Spleen (tissue), 11 donors: ENCODE measurements around the gene MYLK4. TPM values are rescaled to one million over a fixed set of nuclear protein-coding genes. Genes with fewer than 3 reads are reported as not detected.

ENCODE experiments used
- DNase-seq: peaks from one replicate; pipeline ENCODE4 v3.0.0-alpha.2; 2020
- H3K27ac ChIP-seq, 8 donors: fragments of 200-600 bp; sonication (generic) in 7 of 8; 1 replicate in 4 of 8; 2 replicates in 4 of 8; pipeline versions ENCODE4 v1.5.0 to v1.8.0; 2016 to 2021; ENCODE audit warnings: inconsistent platforms in 4 of 8, mild to moderate bottlenecking in 4 of 8, moderate library complexity in 1 of 8
- H3K27me3 ChIP-seq, 7 donors: fragments of 200-600 bp; sonication (generic) in 6 of 7; replicated peaks in 1 of 7; 1 replicate in 4 of 7; 2 replicates in 3 of 7; pipeline versions ENCODE4 v1.5.0 to v1.8.0; 2016 to 2021; ENCODE audit warnings: inconsistent platforms in 3 of 7, mild to moderate bottlenecking in 1 of 7
- H3K36me3 ChIP-seq, 6 donors: fragments of 200-600 bp; sonication (generic) in 5 of 6; 1 replicate in 4 of 6; 2 replicates in 2 of 6; pipeline versions ENCODE4 v1.5.0 to v1.8.0; 2016 to 2021; ENCODE audit warnings: inconsistent platforms in 2 of 6
- H3K4me1 ChIP-seq, 6 donors: fragments of 200-600 bp; sonication (generic) in 5 of 6; 1 replicate in 3 of 6; 2 replicates in 3 of 6; pipeline versions ENCODE4 v1.5.0 to v1.8.0; 2016 to 2021; ENCODE audit warnings: inconsistent platforms in 3 of 6
- H3K4me3 ChIP-seq, 8 donors: fragments of 200-600 bp; sonication (generic) in 7 of 8; 1 replicate in 4 of 8; 2 replicates in 4 of 8; pipeline versions ENCODE4 v1.5.0 to v1.8.0; 2016 to 2021; ENCODE audit warnings: inconsistent platforms in 4 of 8, mild to moderate bottlenecking in 4 of 8, moderate library complexity in 2 of 8
- H3K9me3 ChIP-seq, 8 donors: fragments of 200-600 bp; sonication (generic) in 7 of 8; 1 replicate in 4 of 8; 2 replicates in 4 of 8; pipeline versions ENCODE4 v1.5.0 to v1.8.0; 2016 to 2021; ENCODE audit warnings: inconsistent platforms in 4 of 8
- POLR2A ChIP-seq, 3 donors: fragments of 450-650 bp; IDR thresholded peaks; one replicate each; pipeline ENCODE4 v1.5.1; 2017; ENCODE audit warnings: antibody characterized with exemption in 3 of 3, mild to moderate bottlenecking in 1 of 3
- POLR2AphosphoS5 ChIP-seq, 3 donors: sonication (generic); formaldehyde crosslinking; IDR thresholded peaks; one replicate each; pipeline ENCODE4 v1.5.1; 2017; ENCODE audit warnings: antibody characterized with exemption in 3 of 3
- WGBS, 5 donors: extraction: QIAGEN DNeasy Blood & Tissue Kit in 3 of 5; methylation state at CpG; one replicate each; pipeline versions ENCODE4 v1.1.5 to v1.1.7; 2013 to 2018; 5-methylcytosine and 5-hydroxymethylcytosine counted together
- intact Hi-C: fragments of 100-400 bp; cut with DNase I; formaldehyde crosslinking; loops from one replicate; pipeline ENCODE4 v1.15.0; 2023; ENCODE audit warnings: low total_unique reads
- polyA plus RNA-seq, 3 donors: library from polyadenylated mRNA; stranded (reverse); fragments of 200-250 nt; gene quantifications; one replicate each; pipeline ENCODE4 v1.2.1, GENCODE V29; 2013
- total RNA-seq, 7 donors: library from RNA; depleted of rRNA in 3 of 7; stranded (reverse); fragments of >200 nt in 3 of 7; fragmentation: NEBNext Ultra II Directional in 4 of 7; extraction: Animal tissue kit (Norgen Biotek cat#: 25700) in 4 of 7; gene quantifications; one replicate each; pipeline versions ENCODE4 v1.1.0 to v1.2.1, GENCODE V29; 2016 to 2021
- TF ChIP-seq, protein P1 (sequence below), 11 experiments: fragments of 200-600 bp in 7 of 11; fragments of 450-650 bp in 4 of 11; sonication (generic) in 4 of 11; IDR thresholded peaks in 8 of 11; conservative IDR thresholded peaks in 3 of 11; 1 replicate in 7 of 11; 2 replicates in 4 of 11; pipeline versions ENCODE4 v1.4.0 to v1.8.0; 2016 to 2021; ENCODE audit warnings: antibody characterized with exemption in 11 of 11, inconsistent platforms in 4 of 11, mild to moderate bottlenecking in 1 of 11
- donor health status: healthy with polysubstance abuse.
- donor health status: DM: no; HTN: no; CAD: no; lungs with moderate emphysema.
- donor health status: DM: no; HTN: no; CAD: no.
- donor health status: Bipolar disorder and iron deficiency.
- donor health status: healthy.
- donor health status: DM: no; HTN: no; CAD: no.
- donor health status: DM: yes; HTN: yes; CAD: no.

MYLK4 gene
- total and polyA plus RNA-seq, 10 donors: 0.21 to 1.9 (median 0.76) TPM

DNA sequence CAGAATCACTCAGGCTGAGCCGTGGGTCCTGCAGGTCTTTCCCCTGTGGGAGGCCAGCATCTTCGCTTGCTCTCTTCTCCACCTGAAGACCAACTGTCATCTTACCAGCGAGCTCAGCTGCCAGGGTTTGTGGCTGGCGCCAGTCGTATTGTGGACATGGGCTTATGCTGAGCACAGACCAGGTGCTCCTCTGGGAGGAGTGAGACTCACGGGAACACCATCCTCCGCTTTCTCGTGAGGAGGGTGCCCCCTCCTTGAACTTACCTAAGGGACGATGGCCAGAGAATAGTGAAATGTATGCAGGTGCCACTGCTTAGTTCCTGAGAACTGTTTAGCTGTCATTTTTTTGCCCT is 31.6 kb upstream of the MYLK4 start:
- DNase-seq: no peak
- TF ChIP-seq, protein P1, sequence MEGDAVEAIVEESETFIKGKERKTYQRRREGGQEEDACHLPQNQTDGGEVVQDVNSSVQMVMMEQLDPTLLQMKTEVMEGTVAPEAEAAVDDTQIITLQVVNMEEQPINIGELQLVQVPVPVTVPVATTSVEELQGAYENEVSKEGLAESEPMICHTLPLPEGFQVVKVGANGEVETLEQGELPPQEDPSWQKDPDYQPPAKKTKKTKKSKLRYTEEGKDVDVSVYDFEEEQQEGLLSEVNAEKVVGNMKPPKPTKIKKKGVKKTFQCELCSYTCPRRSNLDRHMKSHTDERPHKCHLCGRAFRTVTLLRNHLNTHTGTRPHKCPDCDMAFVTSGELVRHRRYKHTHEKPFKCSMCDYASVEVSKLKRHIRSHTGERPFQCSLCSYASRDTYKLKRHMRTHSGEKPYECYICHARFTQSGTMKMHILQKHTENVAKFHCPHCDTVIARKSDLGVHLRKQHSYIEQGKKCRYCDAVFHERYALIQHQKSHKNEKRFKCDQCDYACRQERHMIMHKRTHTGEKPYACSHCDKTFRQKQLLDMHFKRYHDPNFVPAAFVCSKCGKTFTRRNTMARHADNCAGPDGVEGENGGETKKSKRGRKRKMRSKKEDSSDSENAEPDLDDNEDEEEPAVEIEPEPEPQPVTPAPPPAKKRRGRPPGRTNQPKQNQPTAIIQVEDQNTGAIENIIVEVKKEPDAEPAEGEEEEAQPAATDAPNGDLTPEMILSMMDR (IDR thresholded peaks at IDR 0.05 in 8 of 11, conservative IDR thresholded peaks at IDR 0.05 in 3 of 11): no peak
- TF ChIP-seq POLR2A (IDR thresholded peaks at IDR 0.05) (no peak), POLR2AphosphoS5 (IDR thresholded peaks at IDR 0.05) (no peak)
- 79 to 93% (median 86%) methylated on average over 9 of the region's 9 CpGs for WGBS, 5 donors
- no peak overlapping the region for H3K4me3 ChIP-seq
- no peak overlapping the region for H3K27ac ChIP-seq
- intact Hi-C loops: no loop called here
- no peaks in the 10 kb centered on the region for H3K27me3 ChIP-seq
- H3K9me3 ChIP-seq: no peaks in the 10 kb centered on the region
- H3K4me1 ChIP-seq: peaks cover 0 to 19% (median 7%) of the 10 kb centered on the region in 6 donors
- peaks cover 0 to 99% (median 47%) of the 10 kb centered on the region in 6 donors for H3K36me3 ChIP-seq

DNA sequence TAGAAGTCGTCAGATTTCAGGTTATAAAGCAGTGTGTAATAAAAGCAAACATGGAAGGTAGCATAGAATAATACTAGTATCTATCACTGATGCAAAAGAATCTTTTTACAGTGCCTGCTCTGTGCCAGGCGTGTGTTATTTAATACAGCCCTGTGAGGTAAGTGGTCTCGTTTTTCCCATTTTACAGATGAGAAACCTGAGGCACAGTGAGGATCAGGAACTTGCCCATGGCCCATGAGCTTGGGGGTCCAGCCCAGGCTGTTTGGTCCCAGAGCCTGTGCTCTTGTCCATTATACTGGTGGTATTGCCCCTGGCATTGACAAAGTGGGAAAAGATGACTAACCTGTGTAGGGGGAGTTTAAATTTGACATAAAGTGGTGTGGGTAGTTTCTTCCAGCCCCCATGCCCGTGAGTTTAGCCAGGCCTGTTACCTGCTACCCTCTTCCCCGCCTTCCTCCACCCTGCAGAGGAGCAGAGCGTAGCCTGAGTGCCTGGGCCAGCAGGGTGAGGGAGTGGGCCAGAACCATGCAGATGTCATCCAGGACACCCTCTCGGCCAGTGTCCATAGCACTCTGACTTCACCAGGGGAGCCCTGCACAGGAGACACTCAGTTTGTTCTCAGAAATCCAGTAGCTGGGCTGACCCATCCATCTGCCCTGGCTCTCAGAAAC is 31.1 kb upstream of the MYLK4 start:
- Histone ChIP-seq H3K27ac (no peak overlapping the region), H3K9me3 (no peaks in the 10 kb centered on the region), H3K36me3 (peaks cover 0 to 96% (median 47%) of the 10 kb centered on the region in 6 donors), H3K4me1 (peaks cover 0 to 20% (median 7%) of the 10 kb centered on the region in 6 donors), H3K27me3 (no peaks in the 10 kb centered on the region), H3K4me3 (no peak overlapping the region)
- TF ChIP-seq POLR2A (IDR thresholded peaks at IDR 0.05) (no peak), POLR2AphosphoS5 (IDR thresholded peaks at IDR 0.05) (no peak)
- TF ChIP-seq, protein P1 (IDR thresholded peaks at IDR 0.05 in 8 of 11, conservative IDR thresholded peaks at IDR 0.05 in 3 of 11): no peak
- WGBS, 5 donors: 93 to 99% (median 95%) methylated on average over 7 of the region's 7 CpGs
- intact Hi-C loops: no loop called here
- no peak for DNase-seq

GRCh38 chr6:2780102-2780737 is 29.5 kb upstream of the MYLK4 start:
- Histone ChIP-seq H3K27ac (no peak overlapping the region), H3K4me1 (peaks cover 0 to 34% (median 8%) of the 10 kb centered on the region in 6 donors), H3K36me3 (peaks cover 0 to 94% (median 48%) of the 10 kb centered on the region in 6 donors), H3K4me3 (no peak overlapping the region), H3K27me3 (no peaks in the 10 kb centered on the region), H3K9me3 (no peaks in the 10 kb centered on the region)
- intact Hi-C loops: no loop called here
- WGBS, 5 donors: 93 to 99% (median 94%) methylated on average over 9 of the region's 9 CpGs
- TF ChIP-seq POLR2AphosphoS5 (IDR thresholded peaks at IDR 0.05): no peak
- TF ChIP-seq POLR2A (IDR thresholded peaks at IDR 0.05): no peak
- TF ChIP-seq, protein P1 (IDR thresholded peaks at IDR 0.05 in 8 of 11, conservative IDR thresholded peaks at IDR 0.05 in 3 of 11): no peak
- DNase-seq: no peak

GRCh38 chr6:2777249-2777648 is 26.5 kb upstream of the MYLK4 start:
- Histone ChIP-seq H3K4me1 (peaks cover 0 to 42% (median 0%) of the 10 kb centered on the region in 6 donors), H3K9me3 (no peaks in the 10 kb centered on the region), H3K27me3 (no peaks in the 10 kb centered on the region), H3K4me3 (no peak overlapping the region), H3K36me3 (peaks cover 0 to 94% (median 50%) of the 10 kb centered on the region in 6 donors), H3K27ac (no peak overlapping the region)
- DNase-seq: no peak
- intact Hi-C loops: no loop called here
- 90 to 97% (median 96%) methylated on average over 3 of the region's 3 CpGs for WGBS, 5 donors
- TF ChIP-seq POLR2AphosphoS5 (IDR thresholded peaks at IDR 0.05) (no peak), POLR2A (IDR thresholded peaks at IDR 0.05) (no peak)
- TF ChIP-seq, protein P1 (IDR thresholded peaks at IDR 0.05 in 8 of 11, conservative IDR thresholded peaks at IDR 0.05 in 3 of 11): no peak
